SK-MEL-5 (cell line): ENCODE data around the gene SDR42E2. TPM values are rescaled to one million over a fixed set of nuclear protein-coding genes. Genes with fewer than 3 reads are reported as not detected.
A peak's percentile ranks its signal among the peaks of the same experiment; 100 is the strongest.
"Not testable (repeated sequence)": the region's sequence is repeated elsewhere in the genome, so short reads cannot be mapped to it uniquely, and the experiment has no call there.

Experiments
- DNase-seq: peaks from one replicate; pipeline ENCODE4 v3.0.0-alpha.2; 2016; ENCODE audit warnings: low read depth, low spot score
- in situ Hi-C: cut with HindIII; loops from 2 replicates; pipeline ENCODE4 v1.10.0; 2016; ENCODE audit warnings: low sequenced_read_pairs, high pct_unique_total_duplicates, low pct_unique_long_range_greater_than_20kb
- total RNA-seq: library from RNA; depleted of rRNA; stranded (reverse); fragments of >200 nt; shearing (Covaris generic); gene quantifications from 2 replicates; pipeline ENCODE4 v1.2.3, GENCODE V29; 2014

Gene SDR42E2
- total RNA-seq, 1 experiment from 2014 or later, result not detected

- in situ Hi-C loops, result loop anchor here (10.0 kb wide), 1 partner anchor 102 kb away; no protein-coding TSS in a partner anchor
- peak; percentile 49 for DNase-seq
These were observed 24.2 kb downstream of the SDR42E2 start for GRCh38 chr16:22186517-22186916.

GRCh38 chr16:22188267-22188594 lies 25.9 kb downstream of the SDR42E2 start:
- DNase-seq, result no peak
- in situ Hi-C loops, result loop anchor here (10.0 kb wide), 1 partner anchor 103 kb away; no protein-coding TSS in a partner anchor

GRCh38 chr16:22188595-22189442 lies 26.5 kb downstream of the SDR42E2 start:
- in situ Hi-C loops, result loop anchor here (10.0 kb wide), 1 partner anchor 104 kb away; no protein-coding TSS in a partner anchor

GRCh38 chr16:22189473-22190080 lies 27.3 kb downstream of the SDR42E2 start:
- in situ Hi-C loops, result loop anchor here (10.0 kb wide), 1 partner anchor 105 kb away; no protein-coding TSS in a partner anchor
- no peak for DNase-seq

More at GRCh38 chr16:22188595-22189442, 26.5 kb downstream of the SDR42E2 start:
- peak; percentile 84 for DNase-seq

GRCh38 chr16:22190081-22190775 lies 27.9 kb downstream of the SDR42E2 start:
- in situ Hi-C loops, result no loop called here
- no peak for DNase-seq

GRCh38 chr16:22190776-22191531 lies 28.6 kb downstream of the SDR42E2 start:
- peak; percentile 98 for DNase-seq
- in situ Hi-C loops, result no loop called here

GRCh38 chr16:22191532-22192260 lies 29.4 kb downstream of the SDR42E2 start:
- peak; percentile 32 for DNase-seq
- in situ Hi-C loops, result no loop called here

- DNase-seq, result peak; percentile 53
- in situ Hi-C loops, result no loop called here
These were observed 30.2 kb downstream of the SDR42E2 start for GRCh38 chr16:22192261-22193062.

GRCh38 chr16:22193063-22193411 lies 30.7 kb downstream of the SDR42E2 start:
- no peak for DNase-seq
- in situ Hi-C loops, result no loop called here

GRCh38 chr16:22194707-22195444 lies 32.6 kb downstream of the SDR42E2 start:
- no peak for DNase-seq
- in situ Hi-C loops, result no loop called here

GRCh38 chr16:22195445-22195694 lies 33.1 kb downstream of the SDR42E2 start:
- in situ Hi-C loops, result no loop called here

GRCh38 chr16:22195695-22196558 lies 33.6 kb downstream of the SDR42E2 start:
- in situ Hi-C loops, result no loop called here

More at GRCh38 chr16:22195445-22195694, 33.1 kb downstream of the SDR42E2 start:
- no peak for DNase-seq

GRCh38 chr16:22196559-22197168 lies 34.4 kb downstream of the SDR42E2 start:
- DNase-seq, in situ Hi-C loops: not testable (repeated sequence)

More at GRCh38 chr16:22195695-22196558, 33.6 kb downstream of the SDR42E2 start:
- DNase-seq, result peak; percentile 88

- in situ Hi-C loops, result no loop called here
- no peak for DNase-seq
These were observed 36.4 kb downstream of the SDR42E2 start for GRCh38 chr16:22198547-22199293.
